ENCODE results near the gene UQCRQ. TPM values are rescaled to one million over a fixed set of nuclear protein-coding genes. Genes with fewer than 3 reads are reported as not detected.

UQCRQ gene
- total and polyA plus RNA-seq, 2 donors (not counting 3 experiments of a cell fraction or from before 2014, with no cell fraction given) = 246 to 390 TPM

DNA sequence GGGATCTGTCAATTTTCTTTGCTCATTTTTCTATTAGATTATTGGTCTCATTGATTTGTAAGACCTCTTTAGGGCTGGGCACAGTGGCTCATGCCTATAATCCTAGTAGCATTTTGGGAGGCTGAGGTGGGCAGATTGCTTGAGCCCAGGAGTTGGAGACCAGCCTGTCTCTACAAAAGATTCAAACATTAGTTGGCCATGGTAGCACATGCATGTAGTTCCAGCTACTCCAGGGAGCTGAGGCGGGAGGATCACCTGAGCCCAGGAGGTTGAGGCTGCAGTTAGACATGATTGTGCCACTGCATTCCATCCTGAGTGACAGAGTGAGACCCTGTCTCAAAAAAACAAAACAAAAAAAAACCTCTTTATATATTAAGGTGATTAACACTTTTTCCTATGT is 29.6 kb upstream of the UQCRQ start:
- no peak for FAIRE-seq
- no peak overlapping the region for H3K27ac ChIP-seq (ENCODE audit: insufficient read depth, low read depth, low read length)
- CTCF ChIA-PET = no interaction called here

More for the DNA sequence above, 29.6 kb upstream of the UQCRQ start:
- peaks cover 22% of the 10 kb centered on the region for H3K4me1 ChIP-seq (ENCODE audit: control insufficient read depth, extremely low read depth, insufficient read depth, low read length)
- no peak overlapping the region for H2AFZ ChIP-seq (ENCODE audit: low read depth, low read length)
- H3K27me3 ChIP-seq (ENCODE audit: control insufficient read depth in 2 of 2, insufficient read depth in 2 of 2, low read length in 2 of 2) = no peaks in the 10 kb centered on the region
- no peaks in the 10 kb centered on the region for H3K79me2 ChIP-seq (ENCODE audit: control insufficient read depth, insufficient read depth, low read length)
- no peak overlapping the region for H3K4me3 ChIP-seq (replicated peaks in 1 of 3; ENCODE audit: insufficient read depth in 1 of 3, low read depth in 1 of 3, low read length in 3 of 3)
- no peaks in the 10 kb centered on the region for H3K9me1 ChIP-seq (replicated peaks; ENCODE audit: control insufficient read depth, extremely low read depth, insufficient read depth, low read length)
- H3K9ac ChIP-seq (replicated peaks; ENCODE audit: extremely low read depth, insufficient read depth, low read length) = no peak overlapping the region
- POLR2A ChIA-PET = no interaction called here
- H3K9me3 ChIP-seq (replicated peaks; ENCODE audit: control insufficient read depth, insufficient read depth, low read length) = no peaks in the 10 kb centered on the region
- TF ChIP-seq POLR2A (IDR thresholded peaks at IDR 0.05; ENCODE audit: low read depth, low read length) = no peak
- TF ChIP-seq POLR2AphosphoS5 (IDR thresholded peaks at IDR 0.05; ENCODE audit: insufficient read depth, low read depth, low read length) = no peak
- TF ChIP-seq, protein P1, sequence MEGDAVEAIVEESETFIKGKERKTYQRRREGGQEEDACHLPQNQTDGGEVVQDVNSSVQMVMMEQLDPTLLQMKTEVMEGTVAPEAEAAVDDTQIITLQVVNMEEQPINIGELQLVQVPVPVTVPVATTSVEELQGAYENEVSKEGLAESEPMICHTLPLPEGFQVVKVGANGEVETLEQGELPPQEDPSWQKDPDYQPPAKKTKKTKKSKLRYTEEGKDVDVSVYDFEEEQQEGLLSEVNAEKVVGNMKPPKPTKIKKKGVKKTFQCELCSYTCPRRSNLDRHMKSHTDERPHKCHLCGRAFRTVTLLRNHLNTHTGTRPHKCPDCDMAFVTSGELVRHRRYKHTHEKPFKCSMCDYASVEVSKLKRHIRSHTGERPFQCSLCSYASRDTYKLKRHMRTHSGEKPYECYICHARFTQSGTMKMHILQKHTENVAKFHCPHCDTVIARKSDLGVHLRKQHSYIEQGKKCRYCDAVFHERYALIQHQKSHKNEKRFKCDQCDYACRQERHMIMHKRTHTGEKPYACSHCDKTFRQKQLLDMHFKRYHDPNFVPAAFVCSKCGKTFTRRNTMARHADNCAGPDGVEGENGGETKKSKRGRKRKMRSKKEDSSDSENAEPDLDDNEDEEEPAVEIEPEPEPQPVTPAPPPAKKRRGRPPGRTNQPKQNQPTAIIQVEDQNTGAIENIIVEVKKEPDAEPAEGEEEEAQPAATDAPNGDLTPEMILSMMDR (IDR thresholded peaks at IDR 0.05; ENCODE audit: extremely low read depth in 1 of 2, insufficient read depth in 1 of 2, low read depth in 1 of 2, low read length in 2 of 2) = no peak
- no peak for TF ChIP-seq GATA2 (IDR thresholded peaks at IDR 0.05; ENCODE audit: insufficient read depth, insufficient read length, low read depth, low read length)
- TF ChIP-seq JUN (IDR thresholded peaks at IDR 0.05; ENCODE audit: borderline replicate concordance, insufficient read depth, insufficient read length, low read depth) = no peak
- TF ChIP-seq, protein P2, sequence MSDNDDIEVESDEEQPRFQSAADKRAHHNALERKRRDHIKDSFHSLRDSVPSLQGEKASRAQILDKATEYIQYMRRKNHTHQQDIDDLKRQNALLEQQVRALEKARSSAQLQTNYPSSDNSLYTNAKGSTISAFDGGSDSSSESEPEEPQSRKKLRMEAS (IDR thresholded peaks at IDR 0.05; ENCODE audit: insufficient read depth, insufficient read length) = no peak
- TF ChIP-seq EZH2 (IDR thresholded peaks at IDR 0.05; ENCODE audit: borderline replicate concordance, low read depth, low read length, severe bottlenecking) = no peak
- TF ChIP-seq MYC (IDR thresholded peaks at IDR 0.05; ENCODE audit: low read depth, low read length) = no peak
- TF ChIP-seq FOS (IDR thresholded peaks at IDR 0.05; ENCODE audit: borderline replicate concordance, insufficient read depth, low read length) = no peak
- BruUV-seq (replicated peaks) = no TSS peak
- H3K4me2 ChIP-seq (ENCODE audit: insufficient read depth, low read length) = no peak overlapping the region
- H4K20me1 ChIP-seq (replicated peaks; ENCODE audit: control insufficient read depth, extremely low read depth, insufficient read depth, low read length) = no peaks in the 10 kb centered on the region
- intact Hi-C loops (cut with micrococcal nuclease) = no loop called here
- DNase-seq (ENCODE audit: low read depth, low spot score) = no peak
- dilution Hi-C loops (cut with MboI; ENCODE audit: extremely low pct_ligation_motif_present, low sequenced_read_pairs) = no loop called here
- H3K36me3 ChIP-seq (ENCODE audit: control insufficient read depth in 2 of 2, extremely low read depth in 1 of 2, insufficient read depth in 2 of 2, low read length in 2 of 2) = no peaks in the 10 kb centered on the region
